ENCODE measurements around the gene AIF1.

GRCh38 chr6:31636698-31637596 is 21.9 kb downstream of the AIF1 start:
- TF ChIP-seq CTCF (IDR thresholded peaks at IDR 0.05) = no peak
- TF ChIP-seq POLR2A (IDR thresholded peaks at IDR 0.05) = no peak
